ENCODE results near the gene PANX2.
"Not testable (repeated sequence)": the region's sequence is repeated elsewhere in the genome, so short reads cannot be mapped to it uniquely, and the experiment has no call there.

Gene PANX2

DNA sequence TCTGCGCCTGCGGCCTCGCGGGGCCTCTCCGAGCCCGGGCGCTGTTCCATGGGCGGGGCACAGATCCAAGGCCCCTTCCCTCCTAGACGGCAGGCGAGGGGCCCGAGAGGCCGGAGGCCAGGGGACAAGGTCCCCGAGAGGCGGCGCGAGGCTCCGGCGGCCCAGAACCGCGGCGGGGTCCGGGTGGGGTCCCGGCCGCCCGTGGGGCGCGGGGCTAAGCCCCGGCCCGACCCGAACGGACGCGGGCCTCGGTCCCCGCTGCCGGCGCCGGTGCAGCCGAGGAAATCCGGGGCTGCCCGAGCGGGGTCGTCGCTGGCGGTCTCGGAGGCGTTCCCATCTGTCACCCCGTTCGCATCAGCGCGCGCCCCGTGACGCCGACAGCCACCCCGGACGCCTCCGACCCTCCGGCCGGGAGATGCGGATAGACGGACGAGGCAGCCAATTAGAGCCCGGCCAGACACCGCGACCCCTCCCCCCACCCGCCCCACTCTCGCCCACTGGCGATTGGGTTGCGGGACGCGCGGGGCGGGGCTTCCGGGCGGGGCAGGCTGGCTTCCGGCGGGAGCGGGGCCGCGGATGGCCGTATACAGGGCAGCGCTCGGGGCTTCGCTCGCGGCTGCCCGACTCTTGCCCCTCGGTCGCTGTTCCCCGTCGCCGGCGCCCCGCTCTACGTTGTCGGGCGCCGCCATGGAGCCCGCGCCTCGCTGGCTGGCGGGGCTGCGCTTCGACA, 30.1 kb downstream of the PANX2 start, which contains the start of gene SELENOO:
Gene SELENOO, plus strand, starts transcription at position 551 of the 730 bp plus-strand sequence. Its CDS starts 26 bp downstream, at position 577.
- DNase-seq = peak; percentile 89

DNA sequence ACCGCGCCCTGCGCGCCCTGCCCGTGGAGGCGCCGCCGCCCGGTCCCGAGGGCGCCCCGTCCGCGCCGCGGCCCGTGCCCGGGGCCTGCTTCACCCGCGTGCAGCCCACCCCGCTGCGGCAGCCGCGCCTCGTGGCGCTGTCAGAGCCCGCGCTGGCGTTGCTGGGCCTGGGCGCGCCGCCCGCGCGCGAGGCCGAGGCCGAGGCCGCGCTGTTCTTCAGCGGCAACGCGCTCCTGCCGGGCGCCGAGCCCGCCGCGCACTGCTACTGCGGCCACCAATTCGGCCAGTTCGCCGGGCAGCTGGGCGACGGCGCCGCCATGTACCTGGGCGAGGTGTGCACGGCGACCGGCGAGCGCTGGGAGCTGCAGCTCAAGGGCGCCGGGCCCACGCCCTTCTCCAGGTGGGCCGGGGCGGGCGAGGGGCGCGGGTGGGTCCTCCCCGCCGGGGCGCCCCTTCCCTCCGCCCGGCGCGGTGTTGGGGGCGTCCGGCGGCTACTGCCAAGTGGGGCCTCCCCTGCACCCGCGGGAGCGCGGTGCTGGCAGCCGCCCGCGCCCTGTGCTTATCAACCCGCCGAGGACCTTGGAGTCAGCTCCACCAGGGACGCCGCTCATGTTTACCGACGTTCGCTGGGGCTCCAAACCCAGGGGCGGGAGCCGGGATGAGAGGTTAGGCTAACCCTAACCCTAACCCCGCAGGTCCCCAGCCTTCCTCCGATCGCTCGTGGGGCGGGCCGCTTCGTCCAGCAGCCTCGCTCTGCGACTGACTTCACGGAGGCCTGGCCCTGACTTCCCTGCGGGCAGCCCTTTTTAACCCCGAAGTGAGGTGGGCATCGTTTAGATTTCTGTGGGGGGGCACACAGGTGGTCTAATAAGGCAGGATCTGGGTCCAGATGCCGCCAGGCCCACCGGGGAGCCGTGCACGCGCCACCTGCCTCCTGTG, 30.9 kb downstream of the PANX2 start:
- DNase-seq = no peak

DNA sequence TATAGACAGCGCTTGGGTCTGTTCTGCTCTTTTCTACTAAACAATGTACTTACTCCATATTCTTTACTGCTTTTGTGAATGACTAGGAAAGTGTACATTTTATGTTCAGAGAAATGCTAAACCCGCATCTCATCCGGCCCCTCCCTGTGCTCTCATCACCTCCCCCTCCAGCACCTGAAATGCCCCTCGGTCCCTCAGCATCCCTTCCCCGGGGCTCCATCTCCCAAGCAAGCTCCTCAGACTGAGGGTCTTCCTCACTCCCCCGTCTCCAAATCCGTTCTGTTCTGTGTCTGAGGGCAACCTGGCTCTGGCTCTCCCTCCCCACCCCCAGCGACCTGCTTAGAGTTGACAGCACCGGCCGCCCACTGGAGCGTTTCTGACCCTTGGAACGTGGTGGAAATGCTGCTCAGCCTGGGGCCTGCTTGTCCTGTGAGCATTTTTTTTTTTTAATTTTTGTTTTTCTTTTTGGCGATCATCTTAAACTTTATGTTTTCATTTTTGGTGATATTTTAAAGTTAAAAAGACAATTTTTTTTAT, 31.7 kb downstream of the PANX2 start:
- DNase-seq = no peak

DNA sequence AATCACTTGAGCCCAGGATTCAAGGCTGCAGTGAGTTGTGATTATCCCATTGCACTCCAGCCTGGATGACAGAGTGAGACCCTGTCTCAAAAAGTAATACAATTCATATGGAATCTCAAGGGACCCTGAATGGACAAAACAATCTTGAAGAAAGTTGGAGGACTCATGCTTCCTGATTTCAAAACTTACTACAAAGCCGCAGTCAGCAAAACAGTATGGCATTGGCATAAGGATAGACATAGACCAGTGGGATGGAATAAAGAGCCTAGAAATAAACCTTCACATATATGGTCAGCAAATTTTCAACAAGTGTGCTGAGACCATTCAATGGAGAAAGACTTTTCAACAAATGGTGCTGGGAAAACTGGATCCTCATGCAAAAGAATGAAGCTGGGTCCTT, 32.8 kb downstream of the PANX2 start:
- DNase-seq = no peak

DNA sequence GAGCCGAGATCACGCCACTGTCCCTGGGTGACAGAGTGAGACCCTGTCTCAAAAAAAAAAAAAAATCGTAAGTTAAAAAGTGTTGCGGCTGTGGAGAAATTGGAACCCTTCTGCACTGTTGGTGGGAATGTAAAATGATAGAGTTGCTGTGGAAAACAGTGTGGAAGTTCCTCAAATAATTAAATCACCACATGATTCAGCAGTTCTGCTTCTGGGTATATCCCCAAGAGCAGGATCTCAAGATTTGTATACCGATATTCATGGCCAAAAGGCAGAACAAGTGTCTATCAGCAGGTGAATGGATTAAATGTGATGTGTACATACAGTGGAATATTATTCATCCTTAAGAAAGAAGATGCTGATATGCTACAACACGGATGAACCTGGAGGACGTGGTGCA, 34.0 kb downstream of the PANX2 start:
- no peak for DNase-seq

DNA sequence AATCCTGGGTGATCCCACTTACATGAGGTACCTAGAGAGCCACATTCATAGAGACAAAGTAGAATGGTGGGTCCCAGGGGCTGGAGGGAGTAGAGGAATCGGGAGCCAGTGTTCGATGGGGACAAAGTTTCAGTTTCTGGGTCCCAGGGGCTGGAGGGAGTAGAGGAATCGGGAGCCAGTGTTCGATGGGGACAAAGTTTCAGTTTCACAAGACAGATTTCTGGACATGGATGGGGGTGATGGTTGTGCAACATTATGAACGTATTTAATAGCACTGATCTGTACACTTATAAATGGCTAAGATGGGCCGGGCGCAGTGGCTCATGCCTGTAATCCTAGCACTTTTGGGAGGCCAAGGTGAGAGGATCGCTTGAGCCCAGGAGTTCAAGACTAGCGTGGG, 34.5 kb downstream of the PANX2 start:
- not testable (repeated sequence) for DNase-seq

DNA sequence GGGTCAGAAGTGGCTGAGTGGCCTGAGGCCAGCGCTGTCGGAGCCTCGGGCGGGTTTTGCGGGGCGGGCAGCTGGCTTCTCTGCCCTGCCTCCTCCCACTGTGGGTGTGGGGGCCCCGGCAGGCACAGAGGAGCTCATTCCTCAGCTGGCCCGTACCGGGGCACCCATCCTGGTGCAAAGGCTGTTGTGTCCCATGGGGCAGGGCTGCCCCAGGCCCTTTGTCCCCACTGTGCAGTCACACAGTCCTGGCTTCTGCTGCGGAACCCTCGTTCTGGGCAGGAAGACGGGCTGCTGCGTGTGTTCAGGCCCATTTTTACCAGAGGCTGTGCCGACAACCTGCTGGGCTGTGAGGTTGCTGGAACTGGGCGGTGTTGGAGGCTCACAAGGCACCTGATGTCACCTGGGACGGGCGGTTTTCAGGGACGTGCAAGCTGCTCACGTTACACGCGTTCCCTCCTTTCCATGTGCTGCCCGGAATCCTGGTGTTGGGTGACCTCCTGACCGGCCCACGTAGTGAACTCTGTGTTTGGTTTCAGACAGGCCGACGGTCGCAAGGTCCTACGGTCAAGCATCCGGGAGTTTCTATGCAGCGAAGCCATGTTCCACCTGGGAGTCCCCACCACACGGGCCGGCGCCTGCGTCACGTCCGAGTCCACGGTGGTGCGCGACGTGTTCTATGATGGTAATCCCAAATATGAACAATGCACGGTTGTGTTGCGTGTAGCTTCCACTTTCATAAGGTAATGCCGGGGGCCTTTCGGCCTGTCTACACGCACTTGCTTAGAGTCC, 35.4 kb downstream of the PANX2 start:
- DNase-seq = no peak

DNA sequence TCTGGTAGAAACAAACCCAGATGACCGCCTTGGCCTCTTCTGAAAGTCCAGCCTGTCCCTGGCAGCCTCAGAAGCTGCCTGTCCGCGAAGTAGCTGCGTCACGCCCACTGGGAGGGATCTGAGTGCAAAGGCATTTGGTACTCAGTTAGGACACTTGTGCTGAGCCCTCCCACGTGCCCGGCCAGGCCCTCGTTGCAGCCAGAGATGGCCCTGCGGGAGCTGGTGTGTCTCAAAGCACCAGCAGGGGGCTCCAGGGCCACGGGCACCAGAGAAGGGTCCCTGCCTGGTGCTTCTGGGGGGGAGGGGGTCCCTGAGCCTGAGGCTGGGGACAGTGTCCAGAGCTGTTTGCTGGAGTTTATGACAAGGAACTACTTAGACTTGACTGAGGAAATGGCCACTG, 36.1 kb downstream of the PANX2 start:
- DNase-seq = no peak

DNA sequence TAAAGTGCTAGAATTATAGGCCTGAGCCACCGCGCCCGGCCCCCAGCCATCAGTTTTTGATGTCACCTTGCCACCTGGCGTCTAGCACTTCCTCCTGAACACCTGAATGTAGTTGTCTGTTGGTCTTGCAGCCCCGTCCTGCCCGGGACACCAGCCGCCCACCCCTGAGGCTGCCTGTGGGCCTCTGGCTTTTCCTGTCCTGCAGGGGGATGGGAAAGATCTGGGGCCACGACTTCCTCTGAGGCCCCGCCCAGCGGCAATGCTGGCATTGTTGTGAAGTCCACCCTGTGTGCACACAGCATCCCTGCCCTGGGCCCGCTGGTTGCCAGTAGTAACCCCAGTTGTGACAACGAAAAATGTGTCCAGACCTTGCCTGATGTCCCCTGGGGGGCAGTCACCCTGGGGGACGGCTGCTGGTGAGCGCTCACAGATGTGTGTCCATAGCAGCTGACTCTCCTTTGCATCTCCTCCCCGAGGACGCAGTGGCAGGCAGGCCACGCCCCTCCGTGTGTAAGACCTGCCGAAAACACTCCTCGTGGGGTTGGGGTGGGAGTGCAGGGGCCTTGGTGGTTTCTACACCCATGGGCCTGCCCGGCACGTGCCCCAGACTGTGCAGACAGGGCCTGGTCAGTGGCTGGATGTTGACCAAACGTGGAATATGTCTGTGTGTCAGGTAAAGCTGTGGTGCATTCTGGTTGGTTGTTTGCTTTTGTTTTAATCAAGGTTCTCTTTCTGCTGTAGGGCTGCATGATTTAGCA, 37.0 kb downstream of the PANX2 start:
- DNase-seq = no peak

DNA sequence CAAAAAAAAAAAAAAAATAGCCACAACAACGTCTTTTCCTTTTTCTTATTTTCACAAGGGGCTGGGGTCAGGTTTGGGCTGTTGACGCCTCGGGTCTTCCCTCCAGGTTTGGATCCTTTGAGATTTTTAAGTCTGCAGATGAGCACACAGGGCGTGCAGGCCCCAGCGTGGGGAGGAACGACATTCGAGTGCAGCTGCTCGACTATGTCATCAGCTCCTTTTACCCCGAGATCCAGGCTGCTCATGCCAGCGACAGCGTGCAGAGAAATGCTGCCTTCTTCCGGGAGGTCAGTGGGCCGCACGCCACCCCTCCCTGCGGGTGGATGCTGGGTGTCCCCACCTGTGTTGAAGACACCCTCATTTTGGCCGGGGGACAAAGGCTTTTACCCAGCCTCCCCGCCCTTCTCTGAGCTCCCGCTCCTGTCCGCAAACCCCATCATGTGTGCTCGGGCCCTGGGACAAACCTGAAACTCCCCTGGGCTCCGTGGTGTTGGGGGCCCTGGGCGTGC, 38.0 kb downstream of the PANX2 start:
- no peak for DNase-seq

DNA sequence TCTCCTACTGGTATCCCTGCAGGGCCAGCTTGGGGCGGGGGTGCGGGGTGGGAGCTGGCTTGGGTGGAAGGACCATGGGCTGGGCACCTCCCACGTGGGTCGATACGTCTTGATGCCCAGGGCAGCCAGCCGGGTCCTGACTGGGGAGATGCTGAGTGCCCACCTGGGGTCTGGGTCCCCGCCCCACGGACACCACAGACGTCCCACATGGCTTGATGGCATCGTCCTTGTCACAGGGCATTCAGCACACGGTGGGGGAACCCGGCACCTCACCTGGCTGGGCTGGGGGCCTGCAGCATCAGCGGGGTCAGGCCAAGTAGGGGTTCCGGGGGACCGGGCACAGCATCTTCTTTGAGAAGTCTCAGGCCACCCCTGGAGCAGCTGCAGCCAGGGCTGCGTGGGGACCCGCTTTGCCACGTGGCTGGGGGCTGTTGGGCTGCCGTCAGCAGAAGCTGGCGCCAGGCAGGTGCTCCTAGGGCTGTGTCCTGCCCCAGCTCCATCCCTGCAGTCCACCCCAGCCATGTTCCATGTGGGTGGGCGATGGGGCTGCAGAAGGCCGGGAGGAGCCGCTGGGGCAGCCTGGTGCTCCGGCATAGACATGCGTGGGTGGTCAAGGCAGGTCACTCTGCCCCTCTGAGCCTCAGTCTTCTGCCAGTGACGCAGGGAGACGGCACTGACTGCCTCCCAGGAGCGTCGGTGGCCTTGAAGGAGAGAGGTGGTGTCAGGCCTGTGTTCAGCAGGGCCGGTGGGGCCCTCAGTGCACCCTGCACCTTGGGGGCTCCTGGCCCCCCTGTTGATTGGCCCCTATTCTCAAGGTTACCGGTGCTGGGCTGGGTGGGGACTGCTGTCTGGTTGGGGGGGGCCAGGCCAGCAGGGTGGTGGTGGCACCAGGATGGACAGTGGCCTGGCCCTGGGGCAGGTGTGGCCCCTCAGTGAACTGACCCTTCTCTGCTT, 38.7 kb downstream of the PANX2 start:
- no peak for DNase-seq

DNA sequence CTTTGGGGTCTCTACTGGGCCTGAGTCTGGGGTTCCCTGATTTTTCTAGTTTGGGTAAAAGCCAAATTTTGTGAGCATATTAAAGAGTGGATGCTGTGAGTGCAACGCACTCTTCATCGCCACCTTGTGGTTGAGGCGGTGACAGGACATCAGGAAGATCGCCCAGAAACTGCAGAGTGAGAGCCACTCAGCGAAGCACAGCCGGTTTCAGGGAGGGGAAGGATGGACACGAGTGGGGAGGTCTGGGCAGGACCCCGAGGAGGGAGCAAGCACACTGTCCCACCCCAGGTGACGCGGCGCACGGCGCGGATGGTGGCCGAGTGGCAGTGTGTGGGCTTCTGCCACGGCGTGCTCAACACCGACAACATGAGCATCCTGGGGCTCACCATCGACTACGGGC, 39.4 kb downstream of the PANX2 start:
- DNase-seq = peak; percentile 70

DNA sequence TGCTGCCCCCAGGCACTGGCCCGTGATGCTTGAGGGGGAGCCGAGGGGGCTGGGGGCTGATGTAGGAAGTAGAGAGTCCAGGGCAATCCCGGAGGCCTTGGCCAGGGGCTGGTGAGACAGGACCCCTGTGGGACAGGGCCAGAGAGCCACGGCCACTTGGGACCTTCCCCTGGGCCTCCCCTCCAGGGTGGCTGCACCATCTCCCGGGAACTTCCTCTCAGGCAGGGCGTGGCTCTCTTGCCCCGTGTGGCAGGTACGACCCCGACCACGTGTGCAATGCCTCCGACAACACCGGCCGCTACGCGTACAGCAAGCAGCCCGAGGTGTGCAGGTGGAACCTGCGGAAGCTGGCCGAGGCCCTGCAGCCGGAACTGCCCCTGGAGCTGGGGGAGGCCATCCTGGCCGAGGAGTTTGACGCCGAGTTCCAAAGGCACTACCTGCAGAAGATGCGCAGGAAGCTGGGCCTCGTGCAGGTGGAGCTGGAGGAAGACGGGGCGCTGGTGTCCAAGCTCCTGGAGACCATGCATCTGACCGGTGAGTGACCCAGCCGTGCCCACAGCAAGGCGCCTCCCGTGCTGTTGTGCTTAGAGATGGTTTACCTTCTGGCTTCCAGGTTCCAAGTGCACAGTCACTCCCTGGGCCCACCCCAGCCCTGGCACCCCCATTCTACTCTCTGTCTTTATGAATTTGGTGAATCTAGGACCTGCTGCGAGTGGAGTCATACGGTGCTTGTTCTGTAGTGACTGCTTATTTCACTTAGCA, 40.0 kb downstream of the PANX2 start:
- DNase-seq = no peak

DNA sequence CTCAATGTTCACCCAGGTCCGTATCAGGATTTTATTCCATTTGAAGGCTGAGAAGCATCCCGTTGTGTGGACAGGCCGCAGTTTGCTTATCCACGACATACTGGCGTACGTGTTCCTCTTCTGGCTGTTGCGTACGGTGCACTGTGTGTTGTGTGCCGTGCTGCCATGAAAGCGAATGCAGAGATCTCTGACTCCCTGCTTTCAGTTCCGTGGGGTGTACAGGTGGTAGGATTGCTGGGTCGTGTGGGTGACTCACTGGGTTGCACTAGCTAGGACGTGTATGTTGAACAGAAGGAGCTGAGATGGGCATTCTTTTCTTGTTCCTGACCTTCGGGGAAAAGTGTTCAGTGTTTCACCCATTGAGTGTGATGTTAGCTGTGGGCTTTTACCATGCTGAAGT, 40.6 kb downstream of the PANX2 start:
- DNase-seq = no peak

DNA sequence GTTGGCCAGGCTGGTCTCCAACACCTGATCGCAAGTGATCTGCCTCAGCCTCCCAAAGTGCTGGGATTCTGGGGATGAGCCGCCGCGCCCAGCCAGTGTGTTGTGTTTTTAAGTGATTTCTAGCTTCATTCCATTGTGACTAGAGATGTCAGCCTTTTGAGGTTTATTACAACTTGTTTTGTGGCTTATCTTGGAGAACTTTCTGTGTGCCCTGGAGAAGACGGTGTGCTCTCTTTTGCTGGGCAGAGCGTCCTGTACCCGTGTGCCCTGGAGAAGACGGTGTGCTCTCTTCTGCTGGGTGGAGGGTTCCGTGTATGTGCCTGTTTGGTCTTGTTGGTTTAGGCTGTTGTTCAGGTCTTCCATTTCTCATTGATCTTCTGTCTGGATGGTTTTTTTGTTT, 42.7 kb downstream of the PANX2 start:
- no peak for DNase-seq

DNA sequence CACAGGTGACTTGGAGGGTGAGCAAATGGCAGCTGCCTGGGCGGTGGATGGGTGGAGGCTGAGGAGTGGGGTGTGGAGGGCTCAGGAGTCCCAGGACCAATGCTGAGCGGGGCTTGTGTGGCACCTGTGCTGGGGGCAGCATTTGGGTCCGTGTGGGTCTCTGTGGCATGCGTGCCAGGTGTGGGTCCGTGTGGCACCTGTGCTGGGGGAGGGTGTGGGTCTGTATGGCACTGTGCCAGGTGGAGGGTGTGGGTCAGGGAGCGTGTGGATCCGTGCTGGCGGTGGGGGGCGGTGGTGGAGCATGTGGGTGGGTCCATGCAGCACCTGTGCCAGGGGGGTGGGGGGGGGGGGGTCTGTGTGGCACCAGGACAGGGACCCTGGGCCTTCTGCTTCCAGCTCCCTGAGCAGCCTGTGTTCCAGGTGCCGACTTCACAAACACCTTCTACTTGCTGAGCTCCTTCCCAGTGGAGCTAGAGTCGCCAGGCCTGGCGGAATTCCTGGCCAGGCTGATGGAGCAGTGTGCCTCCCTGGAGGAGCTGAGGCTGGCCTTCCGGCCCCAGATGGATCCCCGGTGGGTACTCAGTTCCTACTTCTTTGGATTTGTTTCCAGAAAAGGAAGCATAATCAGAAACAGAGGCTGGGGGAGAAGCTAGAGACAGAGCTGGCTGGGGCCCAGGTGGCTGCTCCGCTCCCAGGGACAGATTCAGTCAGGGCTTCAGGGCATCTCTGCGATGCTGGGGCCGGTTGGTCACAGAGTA, 44.9 kb downstream of the PANX2 start:
- no peak for DNase-seq

DNA sequence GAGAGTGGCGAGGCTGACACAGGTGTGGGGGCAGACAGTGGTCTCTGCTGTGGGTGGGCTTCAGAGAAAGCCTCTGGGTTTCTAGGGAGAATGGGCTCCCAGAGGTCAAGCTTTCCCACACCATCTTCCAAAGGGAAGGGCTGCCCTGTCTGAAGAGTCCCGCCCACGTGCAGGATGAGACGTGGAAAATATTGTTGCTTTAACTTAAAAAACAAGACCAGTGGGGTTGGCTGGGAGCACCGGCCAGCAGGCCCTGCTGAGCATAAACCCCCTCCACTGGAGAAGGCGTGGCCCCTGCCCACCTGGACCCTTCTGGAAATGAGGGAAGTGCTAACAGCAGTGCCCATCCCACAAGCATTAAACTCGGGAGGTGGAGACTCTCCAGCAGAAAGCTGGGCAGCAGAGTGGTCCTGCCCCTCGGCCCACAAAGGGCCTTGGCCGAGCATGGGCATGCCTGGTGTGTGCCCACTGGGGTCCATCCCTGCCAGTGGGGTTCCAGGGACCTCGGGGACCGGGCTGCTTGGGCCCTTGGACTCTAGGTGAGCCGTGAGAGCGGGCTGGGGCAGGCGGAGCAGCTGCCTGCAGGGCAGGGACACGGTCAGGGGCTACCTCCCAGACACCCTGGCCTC, 45.6 kb downstream of the PANX2 start:
- DNase-seq = no peak

DNA sequence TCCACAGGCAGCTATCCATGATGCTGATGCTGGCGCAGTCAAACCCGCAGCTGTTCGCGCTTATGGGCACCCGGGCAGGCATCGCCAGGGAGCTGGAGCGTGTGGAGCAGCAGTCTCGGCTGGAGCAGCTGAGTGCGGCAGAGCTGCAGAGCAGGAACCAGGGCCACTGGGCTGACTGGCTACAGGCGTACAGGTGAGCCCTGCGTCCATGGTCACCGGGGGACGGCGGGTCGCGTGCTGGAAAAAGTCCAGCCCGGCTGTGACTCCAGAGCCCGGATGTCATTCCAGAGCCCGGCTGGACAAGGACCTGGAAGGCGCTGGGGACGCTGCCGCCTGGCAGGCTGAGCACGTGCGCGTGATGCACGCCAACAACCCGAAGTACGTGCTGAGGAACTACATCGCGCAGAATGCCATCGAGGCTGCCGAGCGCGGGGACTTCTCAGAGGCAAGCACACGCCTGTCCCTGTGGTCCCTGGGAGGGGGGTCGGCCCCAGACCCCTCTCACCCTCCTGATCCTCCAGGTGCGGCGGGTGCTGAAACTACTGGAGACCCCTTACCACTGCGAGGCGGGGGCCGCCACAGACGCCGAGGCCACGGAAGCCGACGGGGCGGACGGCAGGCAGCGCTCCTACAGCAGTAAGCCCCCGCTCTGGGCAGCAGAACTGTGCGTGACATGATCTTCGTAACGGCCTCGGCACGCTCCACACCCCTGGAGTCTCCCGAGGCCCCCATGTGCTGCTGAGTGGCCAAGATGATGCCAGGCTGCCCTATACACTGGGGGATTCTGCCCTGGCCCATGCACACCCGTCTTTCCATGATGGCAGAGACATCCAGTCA, 46.4 kb downstream of the PANX2 start:
- DNase-seq = no peak

Measured in activated gamma-delta T cell treated with Interleukin-2 at 50 U/mL for 16 hours (primary cell).